Left ventricle myocardium inferior (tissue), 1 donor: ENCODE data around the gene PPP1R9B. TPM values are rescaled to one million over a fixed set of nuclear protein-coding genes. Genes with fewer than 3 reads are reported as not detected.

Experiments
- DNase-seq: peaks from one replicate; pipeline ENCODE4 v3.0.0-alpha.2; 2020
- H3K27ac ChIP-seq: fragments of 200-600 bp; replicated peaks from 2 replicates; pipeline ENCODE4 v1.8.0; 2021
- H3K27me3 ChIP-seq: fragments of 200-600 bp; 2 replicates; pipeline ENCODE4 v1.8.0; 2021; ENCODE audit warnings: low read depth
- H3K36me3 ChIP-seq: fragments of 200-600 bp; 2 replicates; pipeline ENCODE4 v1.8.0; 2021
- H3K4me1 ChIP-seq: fragments of 200-600 bp; 2 replicates; pipeline ENCODE4 v1.8.0; 2021
- H3K4me3 ChIP-seq: fragments of 200-600 bp; 2 replicates; pipeline ENCODE4 v1.8.0; 2021; ENCODE audit warnings: mild to moderate bottlenecking, moderate library complexity
- H3K9me3 ChIP-seq: fragments of 200-600 bp; replicated peaks from 2 replicates; pipeline ENCODE4 v1.8.0; 2021
- CTCF ChIP-seq: fragments of 200-600 bp; IDR thresholded peaks from 2 replicates; pipeline ENCODE4 v1.8.0; 2021; ENCODE audit warnings: antibody characterized with exemption, mild to moderate bottlenecking, borderline replicate concordance
- intact Hi-C: fragments of 100-400 bp; cut with micrococcal nuclease; formaldehyde crosslinking; loops from one replicate; pipeline ENCODE4 v1.11.0; 2022
- long read RNA-seq: library from polyadenylated mRNA; unstranded; transcript quantifications from one replicate; pipeline ENCODE4 v2.0.0, GENCODE V29; 2021
- total RNA-seq: library from RNA; stranded (reverse); fragmentation: NEBNext Ultra II Directional; extraction: Animal tissue kit (Norgen Biotek cat#: 25700); gene quantifications from one replicate; pipeline ENCODE4 v1.2.1, GENCODE V29; 2021
- donor health status: DM: no; HTN: yes; CAD: no; lungs with severe emphysema.

The PPP1R9B gene
- total RNA-seq = 33.0 TPM
- long read RNA-seq, full-length matches to known transcripts = 11 of 21 reads
- long read RNA-seq, partial matches to known transcripts = 2 of 21 reads
- long read RNA-seq, other reads (novel, unspliced or antisense) = 8 of 21 reads

- H3K36me3 ChIP-seq = no peaks in the 10 kb centered on the region
- H3K27ac ChIP-seq = peak within 1 kb of the TSS; percentile 98
- TF ChIP-seq CTCF = no peak
- intact Hi-C loops = no loop called here
- H3K9me3 ChIP-seq = no peaks in the 10 kb centered on the region
- H3K4me1 ChIP-seq = peaks cover 98% of the 10 kb centered on the region
- peak within 1 kb of the TSS; percentile 98 for H3K4me3 ChIP-seq
- no peaks in the 10 kb centered on the region for H3K27me3 ChIP-seq
- DNase-seq = no peak
These were observed at the start of gene PPP1R9B for GRCh38 chr17:50150354-50151040. Gene PPP1R9B (minus strand): TSS chr17:50150677. CDS start chr17:50150513, 164 bp downstream.

GRCh38 chr17:50199803-50200456, 49.5 kb upstream of the PPP1R9B start:
- H3K27me3 ChIP-seq = peaks cover 54% of the 10 kb centered on the region
- H3K36me3 ChIP-seq = peaks cover 31% of the 10 kb centered on the region
- H3K4me1 ChIP-seq = peaks cover 42% of the 10 kb centered on the region
- peak overlapping the region; percentile 72 for H3K4me3 ChIP-seq
- TF ChIP-seq CTCF = no peak
- peak overlapping the region; percentile 88 for H3K27ac ChIP-seq
- DNase-seq = peak; percentile 90
- intact Hi-C loops = loop anchor here (5.0 kb wide), 1 partner anchor 72 kb away; the partner anchor contains the start of gene TMEM92
- H3K9me3 ChIP-seq = no peaks in the 10 kb centered on the region

GRCh38 chr17:50199211-50199802, 48.8 kb upstream of the PPP1R9B start:
- TF ChIP-seq CTCF = no peak
- Histone ChIP-seq H3K9me3 (no peaks in the 10 kb centered on the region), H3K27ac (peak overlapping the region; percentile 88), H3K4me3 (peak overlapping the region; percentile 72), H3K27me3 (peaks cover 48% of the 10 kb centered on the region), H3K4me1 (peaks cover 42% of the 10 kb centered on the region), H3K36me3 (peaks cover 37% of the 10 kb centered on the region)
- peak; percentile 18 for DNase-seq
- intact Hi-C loops = no loop called here

GRCh38 chr17:50198026-50198669, 47.7 kb upstream of the PPP1R9B start:
- intact Hi-C loops = no loop called here
- TF ChIP-seq CTCF = peak; percentile 73
- Histone ChIP-seq H3K4me3 (no peak overlapping the region), H3K9me3 (no peaks in the 10 kb centered on the region), H3K27me3 (peaks cover 36% of the 10 kb centered on the region), H3K4me1 (peaks cover 42% of the 10 kb centered on the region), H3K27ac (peak overlapping the region; percentile 88), H3K36me3 (peaks cover 48% of the 10 kb centered on the region)
- no peak for DNase-seq

GRCh38 chr17:50196826-50197225, 46.3 kb upstream of the PPP1R9B start:
- Histone ChIP-seq H3K27ac (peak overlapping the region; percentile 34), H3K36me3 (peaks cover 61% of the 10 kb centered on the region), H3K27me3 (peaks cover 23% of the 10 kb centered on the region), H3K4me1 (peaks cover 42% of the 10 kb centered on the region), H3K9me3 (no peaks in the 10 kb centered on the region), H3K4me3 (no peak overlapping the region)
- DNase-seq = no peak
- intact Hi-C loops = no loop called here
- no peak for TF ChIP-seq CTCF
